Dermis microvascular lymphatic vessel endothelial cell (primary cell): ENCODE data around the gene DRG2. TPM values are rescaled to one million over a fixed set of nuclear protein-coding genes. Genes with fewer than 3 reads are reported as not detected.

Experiments
- DNase-seq, 2 donors: peaks; one replicate each; pipeline versions ENCODE4 v3.0.0 to v3.0.0-alpha.2; 2010; ENCODE audit warnings: low read depth in 2 of 2
- total RNA-seq: library from RNA; depleted of rRNA; stranded (reverse); fragments of >200 nt; gene quantifications from 2 replicates; pipeline ENCODE4 v1.2.1, GENCODE V29; 2014

Gene DRG2
- total RNA-seq, 1 donor from 2014 or later, result 27.6 TPM

DNA sequence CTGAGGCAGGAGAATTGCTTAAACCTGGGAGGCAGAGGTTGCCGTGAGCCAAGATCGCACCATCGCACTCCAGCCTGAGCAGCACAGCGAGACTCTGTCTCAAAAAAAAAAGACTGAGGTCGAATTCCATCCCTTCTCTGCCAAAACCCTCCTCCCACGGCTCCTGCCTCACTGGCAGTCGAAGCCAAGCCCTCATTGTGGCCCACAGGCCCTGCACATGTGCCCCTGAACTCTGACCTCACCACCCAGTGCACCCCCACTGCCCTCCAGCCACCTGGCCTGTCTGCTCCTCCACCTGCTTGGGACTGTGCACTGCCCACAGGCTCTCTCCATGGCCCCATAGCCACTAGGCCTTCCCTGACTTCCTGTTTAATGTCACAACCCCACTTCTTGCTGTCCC is 27.8 kb downstream of the DRG2 start:
- DNase-seq, result no peak

DNA sequence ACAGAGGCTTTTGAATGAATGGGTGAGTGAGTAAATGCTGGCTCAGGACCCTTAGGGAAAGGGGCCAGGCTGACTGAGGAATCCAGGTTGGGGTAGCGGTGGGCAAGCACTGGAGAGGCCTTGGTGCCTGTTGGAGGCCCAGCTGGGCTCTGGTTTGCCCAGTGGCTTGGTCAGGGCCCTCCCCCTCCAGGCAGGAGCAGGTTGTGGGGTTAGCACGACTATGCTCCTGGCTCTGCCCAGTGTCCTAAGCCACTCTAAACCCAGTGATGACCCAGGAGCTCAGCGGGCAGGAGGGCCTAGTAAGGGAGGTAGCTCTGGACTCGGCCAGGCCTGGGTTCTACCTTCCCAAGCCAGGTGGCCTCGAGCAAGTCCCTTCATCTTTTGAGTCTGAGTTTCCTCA is 28.3 kb downstream of the DRG2 start:
- DNase-seq, result no peak

DNA sequence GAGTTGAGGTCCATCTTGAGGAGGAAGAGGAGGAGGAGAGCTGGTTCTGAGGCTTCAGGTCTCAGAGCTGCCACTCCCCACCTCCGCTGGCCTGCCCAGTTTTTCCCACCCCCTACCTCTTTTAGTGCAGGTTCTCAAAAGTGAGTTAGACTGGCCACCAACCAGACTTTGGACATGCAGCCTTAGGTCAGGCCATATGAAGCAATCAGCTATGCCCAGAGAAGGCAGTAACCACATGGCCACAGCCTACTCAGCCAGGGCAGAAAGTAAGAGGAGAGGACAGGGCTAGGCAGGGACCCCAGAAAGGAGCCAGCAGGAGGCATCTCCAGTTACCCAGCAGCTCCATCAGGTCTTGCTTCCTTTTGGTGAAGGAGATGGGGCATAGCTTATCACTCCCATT is 29.8 kb downstream of the DRG2 start:
- no peak for DNase-seq

DNA sequence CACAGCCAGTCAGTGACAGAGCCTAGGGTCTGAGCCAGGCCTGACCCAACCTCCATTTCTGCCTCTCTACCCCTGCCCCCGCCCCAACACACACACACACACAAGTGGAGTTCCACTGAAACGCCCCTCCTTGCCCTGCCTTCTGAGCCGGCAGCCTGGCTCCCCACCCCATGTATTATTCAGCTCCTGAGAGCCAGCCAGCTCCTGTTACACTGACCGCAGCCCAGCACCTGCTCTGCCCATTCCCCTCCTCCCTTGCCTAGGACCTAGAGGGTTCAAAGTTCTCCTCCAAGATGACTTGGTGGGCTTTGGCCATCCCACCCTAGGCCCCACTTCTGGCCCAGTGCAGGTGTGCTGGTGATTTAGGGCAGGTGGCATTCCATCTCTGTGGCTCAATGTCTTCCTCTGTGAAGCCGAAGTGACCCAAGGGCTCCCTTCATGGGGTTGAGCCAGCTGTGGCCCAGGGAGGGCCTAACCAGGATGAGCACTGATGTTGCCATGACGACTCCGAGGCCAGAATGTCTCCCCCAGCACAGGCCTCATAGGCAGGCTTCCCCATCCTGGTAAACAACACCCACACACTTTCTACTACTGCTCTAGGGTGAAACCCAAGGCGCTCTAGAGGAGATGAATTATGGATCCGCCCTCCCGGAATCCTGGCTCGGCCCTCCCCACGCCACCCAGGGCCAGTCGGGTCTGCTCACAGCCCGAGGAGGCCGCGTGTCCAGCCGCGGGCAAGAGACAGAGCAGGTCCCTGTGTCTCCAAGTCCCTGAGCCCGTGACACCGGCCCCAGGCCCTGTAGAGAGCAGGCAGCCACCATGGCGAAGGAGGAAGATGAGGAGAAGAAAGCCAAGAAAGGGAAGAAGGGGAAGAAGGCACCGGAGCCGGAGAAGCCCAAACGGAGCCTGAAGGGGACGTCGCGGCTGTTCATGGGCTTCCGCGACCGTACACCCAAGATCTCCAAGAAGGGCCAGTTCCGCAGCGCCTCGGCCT is 30.5 kb downstream of the DRG2 start:
- DNase-seq, result no peak

DNA sequence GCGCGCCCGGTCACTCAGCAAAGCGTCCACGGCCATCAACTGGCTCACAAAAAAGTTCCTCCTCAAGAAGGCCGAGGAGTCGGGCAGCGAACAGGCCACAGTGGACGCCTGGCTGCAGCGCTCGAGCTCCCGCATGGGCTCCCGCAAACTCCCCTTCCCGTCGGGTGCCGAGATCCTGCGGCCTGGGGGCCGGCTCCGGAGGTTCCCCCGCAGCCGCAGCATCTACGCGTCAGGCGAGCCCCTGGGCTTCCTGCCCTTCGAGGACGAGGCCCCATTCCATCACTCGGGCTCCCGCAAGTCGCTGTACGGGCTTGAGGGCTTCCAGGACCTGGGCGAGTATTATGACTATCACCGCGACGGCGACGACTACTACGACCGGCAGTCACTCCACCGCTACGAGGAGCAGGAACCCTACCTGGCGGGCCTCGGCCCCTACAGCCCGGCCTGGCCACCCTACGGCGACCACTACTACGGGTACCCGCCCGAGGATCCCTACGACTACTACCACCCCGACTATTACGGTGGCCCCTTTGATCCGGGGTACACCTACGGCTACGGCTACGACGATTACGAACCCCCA is 31.5 kb downstream of the DRG2 start:
- DNase-seq, result no peak

DNA sequence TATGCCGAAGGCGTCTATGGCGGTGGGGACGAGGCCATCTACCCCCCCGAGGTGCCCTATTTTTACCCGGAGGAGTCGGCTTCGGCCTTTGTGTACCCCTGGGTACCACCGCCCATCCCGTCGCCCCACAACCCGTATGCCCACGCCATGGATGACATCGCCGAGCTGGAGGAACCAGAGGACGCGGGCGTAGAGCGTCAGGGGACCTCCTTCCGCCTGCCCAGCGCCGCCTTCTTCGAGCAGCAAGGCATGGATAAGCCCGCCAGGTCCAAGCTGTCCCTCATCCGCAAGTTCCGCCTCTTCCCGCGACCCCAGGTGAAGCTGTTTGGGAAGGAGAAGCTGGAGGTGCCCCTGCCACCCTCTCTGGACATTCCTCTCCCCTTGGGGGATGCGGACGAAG is 32.2 kb downstream of the DRG2 start:
- DNase-seq, result no peak

DNA sequence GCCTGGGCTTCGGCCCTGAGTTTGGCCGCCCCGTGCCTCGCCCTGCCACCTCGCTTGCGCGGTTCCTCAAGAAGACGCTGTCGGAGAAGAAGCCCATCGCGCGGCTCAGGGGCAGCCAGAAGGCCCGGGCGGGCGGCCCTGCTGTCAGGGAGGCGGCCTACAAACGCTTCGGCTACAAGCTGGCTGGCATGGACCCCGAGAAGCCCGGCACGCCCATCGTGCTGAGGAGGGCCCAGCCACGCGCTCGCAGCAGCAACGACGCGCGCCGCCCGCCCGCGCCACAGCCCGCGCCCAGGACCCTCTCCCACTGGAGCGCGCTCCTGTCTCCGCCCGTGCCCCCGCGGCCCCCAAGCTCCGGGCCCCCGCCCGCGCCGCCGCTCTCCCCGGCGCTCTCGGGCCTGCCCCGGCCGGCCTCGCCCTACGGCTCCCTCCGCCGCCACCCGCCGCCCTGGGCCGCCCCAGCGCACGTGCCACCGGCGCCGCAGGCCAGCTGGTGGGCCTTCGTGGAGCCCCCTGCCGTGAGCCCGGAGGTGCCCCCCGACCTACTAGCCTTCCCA is 32.8 kb downstream of the DRG2 start:
- no peak for DNase-seq

DNA sequence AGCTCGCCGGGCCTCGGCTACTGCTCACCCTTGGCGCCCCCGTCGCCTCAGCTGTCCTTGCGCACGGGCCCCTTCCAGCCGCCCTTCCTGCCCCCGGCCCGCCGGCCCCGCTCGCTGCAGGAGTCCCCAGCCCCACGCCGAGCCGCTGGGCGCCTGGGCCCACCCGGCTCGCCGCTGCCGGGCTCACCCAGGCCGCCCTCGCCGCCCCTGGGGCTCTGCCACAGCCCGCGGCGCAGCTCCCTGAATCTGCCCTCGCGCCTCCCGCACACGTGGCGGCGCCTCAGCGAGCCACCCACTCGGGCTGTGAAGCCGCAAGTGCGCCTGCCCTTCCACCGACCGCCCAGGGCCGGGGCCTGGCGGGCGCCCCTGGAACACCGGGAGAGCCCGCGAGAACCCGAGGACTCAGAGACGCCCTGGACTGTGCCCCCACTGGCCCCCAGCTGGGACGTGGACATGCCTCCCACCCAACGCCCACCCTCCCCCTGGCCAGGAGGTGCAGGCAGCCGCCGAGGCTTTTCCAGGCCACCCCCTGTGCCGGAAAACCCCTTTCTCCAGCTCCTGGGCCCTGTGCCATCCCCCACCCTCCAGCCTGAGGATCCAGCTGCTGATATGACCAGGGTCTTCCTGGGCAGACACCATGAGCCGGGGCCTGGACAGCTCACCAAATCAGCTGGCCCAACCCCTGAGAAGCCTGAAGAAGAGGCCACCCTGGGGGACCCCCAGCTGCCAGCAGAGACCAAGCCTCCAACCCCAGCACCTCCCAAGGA is 33.6 kb downstream of the DRG2 start:
- no peak for DNase-seq

DNA sequence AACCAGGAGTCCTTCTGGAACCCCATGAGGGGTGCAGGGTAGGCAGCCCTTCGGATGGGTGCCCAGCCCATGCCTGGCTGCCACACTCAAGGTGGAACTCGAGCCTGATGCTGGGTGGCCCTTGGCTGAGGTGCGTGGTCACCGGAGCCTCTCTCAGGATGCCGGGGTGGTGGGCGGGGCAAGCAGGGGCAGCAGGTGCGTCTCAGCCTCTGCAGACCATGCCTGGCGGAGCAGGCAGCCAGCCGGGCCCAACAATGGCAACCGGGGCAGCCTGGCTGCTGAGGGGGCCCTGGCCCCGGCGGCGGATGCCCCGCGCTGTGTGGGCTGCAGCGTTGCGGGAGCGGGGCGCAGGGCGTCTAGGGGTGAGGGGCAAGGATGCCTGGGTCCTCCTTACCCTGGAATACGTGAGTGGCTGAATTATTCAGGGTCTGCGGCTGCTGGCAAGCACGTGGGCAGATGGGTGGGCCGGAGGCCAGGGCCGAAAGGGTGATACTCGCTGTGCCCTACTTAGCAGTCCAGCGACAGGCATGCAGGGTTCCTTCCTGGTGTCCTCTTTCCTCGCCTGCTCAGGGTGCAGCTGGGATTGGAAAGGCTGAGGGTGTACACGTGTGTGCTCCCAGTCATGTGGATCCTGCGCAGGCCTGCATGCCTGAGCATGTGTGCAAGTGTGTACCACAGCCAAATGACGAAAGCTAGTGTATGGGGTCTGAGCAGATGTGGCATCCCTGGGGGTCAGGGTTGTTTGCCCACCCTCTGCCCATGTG is 35.4 kb downstream of the DRG2 start:
- DNase-seq, result no peak

DNA sequence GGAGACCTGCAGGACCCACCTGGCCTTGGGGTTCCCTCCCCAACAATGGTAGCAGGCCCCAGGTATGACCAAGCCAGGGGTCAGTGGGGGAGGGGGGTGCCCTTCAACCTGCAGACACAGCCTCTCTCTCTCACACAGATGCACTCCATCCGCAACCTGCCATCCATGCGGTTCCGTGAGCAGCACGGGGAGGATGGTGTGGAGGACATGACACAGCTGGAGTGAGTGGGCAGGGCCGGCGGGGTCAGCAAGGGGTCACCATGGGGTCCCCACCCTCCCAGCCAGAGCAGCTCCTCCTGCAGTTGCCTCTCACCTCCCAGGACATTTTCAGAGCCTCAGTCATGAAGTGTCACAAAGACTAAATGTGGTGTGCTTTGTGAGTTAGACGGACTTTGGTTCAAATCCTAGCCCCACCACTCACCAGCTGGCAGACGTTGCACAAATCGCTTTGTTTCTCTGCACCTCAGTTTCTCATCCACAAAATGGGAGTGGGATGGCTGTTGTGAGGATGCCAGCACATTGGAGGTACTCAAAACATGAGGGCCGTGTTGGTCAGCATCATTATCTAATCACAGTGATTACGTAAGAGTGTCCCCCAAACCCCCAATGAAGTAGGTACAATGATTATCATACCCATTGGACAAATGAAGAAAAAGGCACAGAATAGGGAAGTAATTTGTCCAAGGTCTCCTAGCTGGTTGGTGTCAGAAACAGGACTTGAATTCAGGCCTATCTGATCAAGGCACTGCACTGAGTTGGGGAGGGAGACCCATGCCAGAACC is 36.8 kb downstream of the DRG2 start:
- DNase-seq, result no peak

DNA sequence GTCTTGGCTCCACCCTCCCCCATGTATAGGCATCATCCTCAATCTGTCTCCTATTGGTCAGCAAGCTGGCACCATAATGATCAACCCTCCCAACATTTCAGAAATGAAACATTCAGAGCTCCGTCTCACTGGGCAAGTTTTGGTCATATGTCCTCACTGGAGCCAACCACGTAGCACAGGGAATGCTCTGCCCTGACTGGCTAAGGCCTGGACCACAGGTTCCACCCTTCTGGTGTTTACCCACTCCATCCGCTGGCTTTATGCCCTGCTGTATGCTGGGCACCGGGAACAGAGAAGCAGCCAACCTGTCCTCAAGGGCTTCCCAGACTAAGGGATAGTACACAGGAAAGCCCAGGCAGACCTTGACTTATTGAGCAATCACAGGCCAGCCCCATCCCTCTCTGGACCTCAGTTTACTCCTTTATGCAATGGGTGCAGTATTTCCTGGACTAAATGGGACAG is 41.3 kb downstream of the DRG2 start:
- DNase-seq, result peak in 1 of 2 donors; percentile 15

DNA sequence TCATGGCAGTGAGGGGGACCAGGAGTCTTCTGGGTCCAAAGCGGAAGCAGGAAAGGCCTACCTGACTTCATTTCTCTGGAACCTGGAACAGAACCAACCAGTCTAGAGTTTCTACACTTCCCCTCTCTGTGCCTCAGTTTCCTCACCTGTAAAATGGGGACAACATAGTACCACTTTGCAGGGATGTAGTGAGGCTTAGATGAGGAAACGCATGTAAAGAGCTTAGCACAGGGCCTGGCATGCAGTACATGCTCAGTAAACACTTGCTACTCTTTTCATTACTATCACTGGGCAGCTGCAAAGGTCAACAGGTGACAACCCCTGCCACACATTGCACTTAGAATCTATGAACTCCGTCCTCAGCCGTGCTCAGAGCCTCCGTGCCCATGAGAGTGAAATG is 45.0 kb downstream of the DRG2 start:
- no peak for DNase-seq

DNA sequence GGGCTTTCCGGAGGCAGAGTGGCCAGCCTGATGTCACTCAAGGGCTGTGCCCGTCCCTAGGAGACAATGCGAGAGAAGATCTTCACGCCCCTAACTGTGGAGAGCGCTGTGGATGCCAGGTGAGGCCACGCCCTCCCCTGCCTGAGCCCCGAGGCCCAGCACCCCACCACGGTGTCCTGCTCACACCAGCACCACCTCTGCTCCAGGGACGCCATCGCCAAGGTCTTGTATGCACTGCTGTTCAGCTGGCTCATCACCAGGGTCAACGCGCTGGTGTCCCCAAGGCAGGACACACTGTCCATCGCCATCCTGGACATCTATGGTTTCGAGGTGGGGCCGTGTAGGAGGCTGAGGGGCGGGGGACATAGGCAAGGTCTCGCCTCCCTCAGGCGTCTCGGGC is 48.6 kb downstream of the DRG2 start:
- no peak for DNase-seq

DNA sequence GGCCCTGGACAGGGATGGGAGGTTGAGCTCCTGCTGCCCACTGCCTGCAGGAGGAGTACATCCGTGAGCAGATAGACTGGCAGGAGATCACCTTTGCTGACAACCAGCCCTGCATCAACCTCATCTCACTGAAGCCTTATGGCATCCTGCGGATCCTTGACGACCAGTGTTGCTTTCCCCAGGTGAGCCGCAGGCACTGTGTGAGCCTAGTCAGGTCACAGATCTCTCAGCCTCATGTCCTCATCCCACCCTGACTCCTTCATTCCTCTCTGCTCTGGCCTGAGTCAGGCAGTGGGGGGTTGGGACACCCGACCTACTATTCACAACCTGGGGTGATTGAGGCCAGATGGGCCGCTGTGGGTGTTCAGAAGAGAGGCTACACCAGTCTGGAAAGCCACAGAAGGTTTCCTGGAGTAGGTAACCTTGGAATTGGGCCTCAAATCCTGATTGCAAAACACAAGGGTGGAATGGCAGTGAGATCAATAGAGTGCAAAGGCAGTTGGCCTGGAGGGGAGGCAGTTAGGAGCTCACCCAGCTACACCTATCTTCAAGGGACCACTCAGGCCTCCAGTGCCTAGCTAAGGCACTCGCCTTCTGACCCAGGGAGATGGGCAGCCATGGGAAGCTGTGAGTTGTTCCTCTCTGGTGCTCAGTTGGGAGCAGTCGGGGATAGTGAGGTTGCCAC is 50.5 kb downstream of the DRG2 start:
- DNase-seq, result no peak

DNA sequence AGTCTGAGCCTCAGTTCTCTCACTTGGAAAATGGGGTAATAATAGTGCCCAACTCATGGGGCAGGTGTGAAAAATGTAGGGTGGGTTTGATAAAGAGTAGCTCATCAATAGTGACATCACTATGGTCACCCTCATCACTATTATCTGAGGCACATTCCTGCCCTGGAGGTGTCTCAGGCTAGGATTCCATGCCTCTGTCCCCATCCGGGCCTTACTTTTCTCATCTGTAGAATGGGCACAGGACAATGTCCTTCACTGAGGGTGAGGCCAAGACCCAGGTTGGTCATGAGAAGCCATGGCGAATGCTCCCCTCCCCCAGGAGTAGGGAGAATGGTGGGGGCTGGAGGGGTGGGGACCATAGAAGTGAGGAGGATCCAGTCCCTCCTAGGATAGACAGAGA is 51.3 kb downstream of the DRG2 start:
- no peak for DNase-seq

DNA sequence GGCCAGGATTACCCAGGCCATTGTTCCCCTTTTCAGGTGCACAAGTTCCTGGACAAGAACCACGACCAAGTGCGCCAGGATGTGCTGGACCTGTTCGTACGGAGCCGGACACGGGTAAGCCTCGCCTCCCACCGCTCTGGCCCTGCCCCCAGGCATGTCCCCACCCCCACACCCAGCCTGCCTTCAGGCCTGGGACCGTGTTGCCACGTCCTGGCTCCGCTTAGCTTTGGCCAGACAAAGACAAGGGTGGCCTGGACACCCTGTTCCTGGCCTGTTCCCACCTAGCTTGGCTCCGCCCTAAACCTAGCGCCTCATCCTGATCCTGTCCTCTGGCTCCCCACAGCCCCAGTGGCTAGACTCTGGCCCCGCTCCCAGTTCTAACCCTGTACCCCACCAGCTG is 51.8 kb downstream of the DRG2 start:
- no peak for DNase-seq

DNA sequence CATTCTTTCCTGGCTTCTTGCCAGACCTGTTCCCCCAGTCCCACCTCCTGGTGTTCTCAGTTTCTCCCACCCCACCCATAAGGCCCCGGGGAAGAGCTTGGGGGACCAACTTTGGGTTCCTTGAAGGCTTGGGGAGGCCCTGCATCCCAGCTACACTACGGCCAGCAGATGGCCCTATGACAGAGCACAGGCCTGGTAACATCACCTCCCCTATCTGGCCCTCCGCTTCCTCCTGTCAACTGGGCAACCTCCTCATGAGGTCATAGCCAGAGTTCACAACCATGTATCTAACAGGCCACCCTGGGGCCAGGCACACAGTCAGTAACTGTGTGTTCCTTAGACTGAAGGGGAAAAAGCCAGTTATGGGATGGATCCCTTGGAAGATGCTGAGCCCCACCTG is 52.2 kb downstream of the DRG2 start:
- no peak for DNase-seq

DNA sequence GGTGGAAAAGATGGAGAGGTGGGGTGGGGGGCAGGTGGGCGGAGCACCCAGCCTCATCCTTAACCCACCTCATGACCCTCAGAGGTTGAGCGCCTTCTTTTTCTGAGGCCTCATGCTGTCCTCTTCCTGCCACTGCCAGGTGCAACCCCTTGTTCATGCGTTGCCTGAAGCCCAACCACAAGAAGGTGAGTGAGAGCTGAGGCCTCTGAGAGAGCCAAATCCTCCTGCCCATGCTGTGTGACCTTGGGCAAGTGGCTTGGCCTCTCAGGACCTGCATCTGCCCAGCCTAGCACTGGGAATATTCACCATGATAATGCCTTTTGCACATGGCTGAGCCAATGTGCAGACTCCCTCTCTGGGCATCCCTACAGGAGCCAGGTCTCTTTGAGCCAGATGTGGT is 52.9 kb downstream of the DRG2 start:
- DNase-seq, result no peak

DNA sequence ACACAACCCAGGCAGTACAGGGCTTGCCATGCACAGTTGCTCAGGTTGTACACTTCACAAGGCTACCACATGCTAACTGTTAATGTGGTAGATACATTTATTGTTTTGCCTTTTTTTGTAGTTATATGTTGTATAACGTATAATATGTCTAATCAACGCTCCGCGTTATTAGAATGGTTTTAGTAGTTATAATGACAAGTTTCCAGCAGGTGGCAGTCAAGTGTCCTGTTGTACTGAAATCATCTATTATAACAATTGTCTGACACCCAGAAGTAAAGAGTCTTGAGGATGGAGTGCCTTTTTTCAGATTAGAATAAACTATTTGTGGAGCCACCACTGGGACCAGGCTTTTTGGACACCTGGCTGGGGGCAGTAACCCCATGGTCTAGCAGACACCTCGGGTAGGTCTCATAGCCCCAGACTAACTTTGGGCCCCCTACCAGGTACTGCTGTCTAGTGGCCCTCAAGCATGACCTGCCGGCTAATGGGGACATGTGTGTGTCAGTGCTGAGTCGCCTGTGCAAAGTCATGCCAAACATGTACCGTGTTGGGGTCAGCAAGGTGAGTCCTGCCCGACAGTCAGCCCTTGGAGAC is 53.6 kb downstream of the DRG2 start:
- DNase-seq, result peak; percentile 36 to 59
